Measurements from ENCODE around the gene STK32B. TPM values are rescaled to one million over a fixed set of nuclear protein-coding genes. Genes with fewer than 3 reads are reported as not detected.
A peak's percentile ranks its signal among the peaks of the same experiment; 100 is the strongest.

The STK32B gene
- total RNA-seq, 1 experiment from 2014 or later = 15.1 TPM

DNA sequence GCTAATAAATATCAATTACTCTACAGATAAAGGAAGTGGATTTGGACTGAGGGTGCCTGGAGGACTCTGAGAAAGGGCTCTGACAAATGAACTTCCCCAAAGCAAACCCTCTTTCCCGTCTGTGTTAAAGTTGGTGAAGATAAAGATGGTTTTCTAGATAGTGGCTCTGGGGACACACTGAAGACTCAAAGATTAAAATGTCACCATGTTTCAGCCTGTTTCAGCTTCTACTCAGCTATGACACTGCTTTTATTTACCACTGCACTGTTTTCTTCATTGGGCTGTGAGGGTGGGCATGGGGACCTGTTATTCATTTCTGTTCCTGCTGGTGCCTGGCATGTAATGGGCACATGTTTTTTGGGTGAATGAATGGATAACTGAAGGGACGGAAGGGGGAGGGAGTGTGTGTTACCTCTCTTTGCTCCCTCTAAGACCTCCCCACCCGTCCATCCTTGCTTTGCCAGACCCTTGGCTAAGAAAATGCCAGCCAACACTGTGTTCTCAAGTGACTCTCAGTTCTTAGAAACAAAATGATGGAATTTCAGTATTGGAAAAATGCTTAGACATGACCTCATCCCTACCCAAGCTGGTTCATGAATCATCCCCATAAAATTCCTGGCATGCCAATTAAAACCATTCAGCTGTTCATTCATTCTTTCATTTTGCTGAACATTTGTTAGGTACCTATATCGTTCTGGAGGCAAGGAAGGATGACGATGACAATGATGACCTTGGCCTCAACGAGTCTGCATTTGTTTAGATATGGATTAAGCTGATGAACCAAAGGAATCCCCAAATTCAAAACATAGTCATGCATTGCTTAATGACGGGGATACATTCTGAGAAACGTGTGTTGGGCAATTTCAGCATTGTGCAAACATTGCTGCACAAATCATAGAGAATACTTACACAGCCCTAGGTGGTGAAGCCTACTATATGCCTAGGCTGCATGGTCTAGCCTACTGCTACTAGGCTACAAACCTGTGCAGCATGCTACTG is 13.4 kb upstream of the STK32B start:
- H3K27ac ChIP-seq (ENCODE audit: low read depth, low read length, poor library complexity, severe bottlenecking) = no peak overlapping the region
- no peaks in the 10 kb centered on the region for H3K27me3 ChIP-seq (replicated peaks; ENCODE audit: insufficient read depth, low read depth, low read length, poor library complexity)
- no TSS peak for BruUV-seq (replicated peaks)
- H3K9me3 ChIP-seq (ENCODE audit: low read depth, low read length, poor library complexity, severe bottlenecking) = no peaks in the 10 kb centered on the region
- peaks cover 25% of the 10 kb centered on the region for H3K4me1 ChIP-seq (ENCODE audit: insufficient read depth, low read length, poor library complexity, severe bottlenecking)
- no peak overlapping the region for H3K4me3 ChIP-seq (ENCODE audit: low read depth, low read length, poor library complexity, severe bottlenecking)
- ChIA-PET CTCF (no interaction called here), POLR2A (ENCODE audit: low non-redundant PET) (no interaction called here)
- no peaks in the 10 kb centered on the region for H3K36me3 ChIP-seq (ENCODE audit: insufficient read depth, low read length, poor library complexity, severe bottlenecking)
- intact Hi-C loops (cut with micrococcal nuclease; ENCODE audit: unreplicated experiment) = no loop called here
- TF ChIP-seq, protein P1, sequence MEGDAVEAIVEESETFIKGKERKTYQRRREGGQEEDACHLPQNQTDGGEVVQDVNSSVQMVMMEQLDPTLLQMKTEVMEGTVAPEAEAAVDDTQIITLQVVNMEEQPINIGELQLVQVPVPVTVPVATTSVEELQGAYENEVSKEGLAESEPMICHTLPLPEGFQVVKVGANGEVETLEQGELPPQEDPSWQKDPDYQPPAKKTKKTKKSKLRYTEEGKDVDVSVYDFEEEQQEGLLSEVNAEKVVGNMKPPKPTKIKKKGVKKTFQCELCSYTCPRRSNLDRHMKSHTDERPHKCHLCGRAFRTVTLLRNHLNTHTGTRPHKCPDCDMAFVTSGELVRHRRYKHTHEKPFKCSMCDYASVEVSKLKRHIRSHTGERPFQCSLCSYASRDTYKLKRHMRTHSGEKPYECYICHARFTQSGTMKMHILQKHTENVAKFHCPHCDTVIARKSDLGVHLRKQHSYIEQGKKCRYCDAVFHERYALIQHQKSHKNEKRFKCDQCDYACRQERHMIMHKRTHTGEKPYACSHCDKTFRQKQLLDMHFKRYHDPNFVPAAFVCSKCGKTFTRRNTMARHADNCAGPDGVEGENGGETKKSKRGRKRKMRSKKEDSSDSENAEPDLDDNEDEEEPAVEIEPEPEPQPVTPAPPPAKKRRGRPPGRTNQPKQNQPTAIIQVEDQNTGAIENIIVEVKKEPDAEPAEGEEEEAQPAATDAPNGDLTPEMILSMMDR (conservative IDR thresholded peaks at IDR 0.05; ENCODE audit: low read depth, low read length) = no peak
- no peak for TF ChIP-seq EZH2 (IDR thresholded peaks at IDR 0.05; ENCODE audit: borderline replicate concordance, low read depth, low read length, poor library complexity, severe bottlenecking)
- peak; percentile 69 for DNase-seq (ENCODE audit: low spot score)

DNA sequence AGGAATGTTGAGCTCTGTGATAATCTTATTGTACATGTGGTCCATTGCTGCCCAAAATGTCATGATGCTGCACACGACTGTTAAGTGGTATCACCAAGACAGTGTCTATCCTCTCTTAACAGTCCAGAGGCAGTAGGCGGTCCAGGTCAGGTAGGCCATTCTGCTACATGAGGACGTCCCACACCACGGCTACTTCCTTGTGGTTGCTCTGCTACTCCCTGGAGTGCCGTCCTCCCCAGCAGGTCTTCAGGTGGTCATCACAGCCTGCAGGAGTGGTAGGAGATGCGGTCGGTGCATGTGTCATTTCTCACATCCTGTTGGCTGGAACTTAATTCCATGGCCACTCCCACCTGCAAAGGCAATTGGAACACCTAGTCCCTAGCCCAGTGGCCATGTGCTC is 11.5 kb upstream of the STK32B start:
- CTCF ChIA-PET = no interaction called here
- no peaks in the 10 kb centered on the region for H3K9me3 ChIP-seq (ENCODE audit: low read depth, low read length, poor library complexity, severe bottlenecking)
- POLR2A ChIA-PET (ENCODE audit: low non-redundant PET) = no interaction called here
- H3K36me3 ChIP-seq (ENCODE audit: insufficient read depth, low read length, poor library complexity, severe bottlenecking) = no peaks in the 10 kb centered on the region
- no peaks in the 10 kb centered on the region for H3K27me3 ChIP-seq (replicated peaks; ENCODE audit: insufficient read depth, low read depth, low read length, poor library complexity)
- no TSS peak for BruUV-seq (replicated peaks)
- H3K4me3 ChIP-seq (ENCODE audit: low read depth, low read length, poor library complexity, severe bottlenecking) = no peak overlapping the region
- H3K27ac ChIP-seq (ENCODE audit: low read depth, low read length, poor library complexity, severe bottlenecking) = no peak overlapping the region
- intact Hi-C loops (cut with micrococcal nuclease; ENCODE audit: unreplicated experiment) = no loop called here
- TF ChIP-seq EZH2 (IDR thresholded peaks at IDR 0.05; ENCODE audit: borderline replicate concordance, low read depth, low read length, poor library complexity, severe bottlenecking) = no peak
- H3K4me1 ChIP-seq (ENCODE audit: insufficient read depth, low read length, poor library complexity, severe bottlenecking) = peaks cover 34% of the 10 kb centered on the region
- no peak for DNase-seq (ENCODE audit: low spot score)

DNA sequence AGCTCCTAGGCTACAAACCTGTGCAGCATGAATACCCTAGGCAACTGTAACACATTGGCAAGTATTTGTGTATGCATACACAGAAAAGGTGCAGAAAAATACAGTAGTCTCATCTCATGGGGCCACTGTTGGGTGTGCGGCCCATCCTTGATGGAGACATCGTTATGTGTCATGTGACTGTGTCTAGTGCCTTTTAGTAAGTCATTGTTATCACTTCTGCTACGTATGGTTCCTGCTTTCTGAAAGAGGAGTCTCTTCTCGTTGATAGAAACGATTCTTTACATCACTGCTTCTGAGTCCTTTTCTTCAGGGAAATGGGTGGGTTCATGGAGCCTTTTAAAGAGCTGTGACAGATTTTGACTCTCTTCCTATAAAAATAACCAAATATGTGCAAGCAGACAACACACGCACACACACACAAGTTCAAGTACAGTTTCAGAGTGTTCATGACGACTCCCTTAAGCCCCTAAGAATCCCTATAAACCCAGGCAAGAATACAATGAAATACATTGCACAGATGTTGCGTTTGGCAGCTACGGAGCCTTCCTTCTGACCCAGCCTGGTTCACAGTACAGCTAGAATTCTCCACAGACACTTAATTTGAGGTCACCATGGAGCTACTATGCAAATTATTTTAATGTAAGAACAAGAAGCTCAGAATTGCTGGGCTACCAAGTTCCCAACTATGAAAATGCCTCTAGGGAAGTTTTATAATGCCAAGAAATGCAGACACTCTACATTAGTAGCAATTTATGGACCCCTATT is 10.2 kb upstream of the STK32B start:
- ChIA-PET POLR2A (ENCODE audit: low non-redundant PET) (no interaction called here), CTCF (interaction anchor here (0.6 kb wide), 1 partner anchor 668 kb away, joined by 3 read pairs; the partner anchor contains the start of gene EVC2)
- TF ChIP-seq, protein P1 (conservative IDR thresholded peaks at IDR 0.05; ENCODE audit: low read depth, low read length) = no peak
- TF ChIP-seq EZH2 (IDR thresholded peaks at IDR 0.05; ENCODE audit: borderline replicate concordance, low read depth, low read length, poor library complexity, severe bottlenecking) = no peak
- no TSS peak for BruUV-seq (replicated peaks)
- H3K27ac ChIP-seq (ENCODE audit: low read depth, low read length, poor library complexity, severe bottlenecking) = peak overlapping the region; percentile 21
- H3K27me3 ChIP-seq (replicated peaks; ENCODE audit: insufficient read depth, low read depth, low read length, poor library complexity) = no peaks in the 10 kb centered on the region
- DNase-seq (ENCODE audit: low spot score) = no peak
- H3K9me3 ChIP-seq (ENCODE audit: low read depth, low read length, poor library complexity, severe bottlenecking) = no peaks in the 10 kb centered on the region
- H3K4me3 ChIP-seq (ENCODE audit: low read depth, low read length, poor library complexity, severe bottlenecking) = no peak overlapping the region
- H3K36me3 ChIP-seq (ENCODE audit: insufficient read depth, low read length, poor library complexity, severe bottlenecking) = no peaks in the 10 kb centered on the region
- intact Hi-C loops (cut with micrococcal nuclease; ENCODE audit: unreplicated experiment) = no loop called here
- H3K4me1 ChIP-seq (ENCODE audit: insufficient read depth, low read length, poor library complexity, severe bottlenecking) = peaks cover 39% of the 10 kb centered on the region

All from A673 (cell line).